HG03025 (cell line): ENCODE results near the gene ACTN4.

Experiments
- ATAC-seq: cut with Tn5 transposase; IDR thresholded peaks from one replicate; pipeline ENCODE4 v1.9.1; 2021; ENCODE audit warnings: mild to moderate bottlenecking, moderate library complexity; ENCODE audit not compliant: unreplicated experiment, low FRiP score

The ACTN4 gene

DNA sequence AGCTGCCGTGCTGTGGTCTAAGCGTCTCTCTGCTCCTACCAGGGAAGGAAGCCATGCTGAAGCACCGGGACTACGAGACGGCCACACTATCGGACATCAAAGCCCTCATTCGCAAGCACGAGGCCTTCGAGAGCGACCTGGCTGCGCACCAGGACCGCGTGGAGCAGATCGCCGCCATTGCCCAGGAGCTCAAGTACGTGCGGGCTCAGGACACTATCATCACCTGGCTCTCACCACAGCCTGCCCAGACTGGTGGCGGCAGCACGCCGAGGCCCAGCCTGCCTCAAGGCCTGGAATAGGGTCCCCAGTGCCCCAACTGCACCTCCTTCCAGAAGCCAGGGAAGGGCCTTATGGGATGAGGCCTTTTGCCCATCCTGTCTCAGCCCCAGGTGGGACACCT lies 74.0 kb downstream of the ACTN4 start:
- no peak for ATAC-seq

DNA sequence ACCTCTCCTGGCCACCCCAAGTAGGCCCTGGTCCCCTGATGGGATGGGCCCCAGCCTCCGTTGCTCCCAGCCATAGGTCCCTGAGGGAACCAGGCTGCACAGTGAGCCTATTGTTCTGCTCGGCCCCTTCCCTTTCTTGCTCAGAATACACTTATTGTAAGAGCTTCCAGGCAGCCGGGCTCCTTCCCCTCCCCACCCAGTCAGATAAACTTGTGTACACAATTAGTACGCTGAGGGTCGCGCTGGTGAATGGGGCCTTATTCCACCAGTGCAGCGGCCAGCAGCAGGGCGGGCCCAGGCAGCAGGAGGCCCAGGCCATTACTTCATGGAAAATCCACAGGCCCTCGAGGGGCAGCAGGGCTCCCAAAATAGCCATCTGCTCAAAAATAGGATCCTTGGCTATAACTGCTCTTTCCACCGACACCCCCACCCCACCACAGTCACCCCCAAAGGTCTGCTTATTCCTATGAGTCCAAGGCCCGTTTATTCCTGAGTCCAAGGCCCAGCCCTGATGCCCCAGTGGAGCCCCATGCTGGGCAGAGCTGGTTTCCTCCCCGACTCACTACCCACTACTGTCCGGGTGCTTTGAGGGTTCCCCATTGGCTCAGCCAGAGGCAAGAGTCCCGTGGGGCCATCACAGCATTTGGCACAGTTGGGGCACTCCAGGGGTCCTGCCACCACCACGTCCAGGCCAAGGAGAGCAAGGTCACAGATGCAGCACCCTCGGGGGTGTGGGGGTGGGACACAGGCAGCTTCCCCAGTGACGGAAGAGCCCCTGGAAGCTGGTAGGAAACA lies 74.7 kb downstream of the ACTN4 start:
- ATAC-seq, result no peak

DNA sequence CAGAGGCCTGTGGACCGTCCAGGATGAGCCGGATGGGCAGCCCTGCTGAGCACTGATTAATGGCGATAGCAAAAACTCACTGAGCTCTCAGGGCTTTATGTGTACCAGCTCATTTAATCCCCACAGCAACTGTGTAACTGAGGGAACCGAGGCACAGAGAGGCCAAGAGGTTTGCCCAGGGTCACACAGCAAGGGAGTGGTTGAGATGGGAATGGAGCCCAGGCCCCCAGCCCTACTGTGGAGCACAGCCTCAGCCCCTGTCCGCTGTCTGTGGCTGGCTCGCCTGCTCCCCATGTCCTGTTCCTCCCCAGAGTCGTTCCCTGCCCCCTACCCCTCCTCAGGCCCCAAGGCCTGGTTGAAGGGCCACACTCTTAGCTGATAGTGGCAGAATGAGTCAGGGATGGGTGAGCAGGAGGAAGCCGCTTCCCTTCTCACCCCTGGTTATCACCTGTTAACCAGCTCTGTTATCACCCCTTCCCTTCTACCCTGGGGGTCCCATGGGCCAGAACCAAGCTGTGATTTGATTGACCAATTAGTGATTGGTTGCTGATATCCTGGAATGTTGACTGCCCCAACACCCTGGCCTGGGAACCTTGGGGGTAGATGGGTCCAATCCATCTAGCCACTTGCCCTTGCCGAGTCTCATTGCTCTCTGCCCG lies 75.6 kb downstream of the ACTN4 start:
- no peak for ATAC-seq

DNA sequence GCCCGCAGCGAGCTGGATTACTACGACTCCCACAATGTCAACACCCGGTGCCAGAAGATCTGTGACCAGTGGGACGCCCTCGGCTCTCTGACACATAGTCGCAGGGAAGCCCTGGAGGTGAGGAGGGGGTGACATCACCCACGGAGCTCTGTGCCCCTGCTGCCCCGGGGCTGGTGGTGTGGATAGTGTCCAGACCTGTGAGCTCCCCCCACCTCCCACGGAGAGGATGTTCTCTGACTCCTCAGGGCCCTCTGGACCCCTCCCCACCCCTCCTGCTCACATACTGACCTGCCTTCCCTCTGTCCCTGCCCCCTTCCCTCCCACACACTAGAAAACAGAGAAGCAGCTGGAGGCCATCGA lies 76.1 kb downstream of the ACTN4 start:
- ATAC-seq, result no peak

DNA sequence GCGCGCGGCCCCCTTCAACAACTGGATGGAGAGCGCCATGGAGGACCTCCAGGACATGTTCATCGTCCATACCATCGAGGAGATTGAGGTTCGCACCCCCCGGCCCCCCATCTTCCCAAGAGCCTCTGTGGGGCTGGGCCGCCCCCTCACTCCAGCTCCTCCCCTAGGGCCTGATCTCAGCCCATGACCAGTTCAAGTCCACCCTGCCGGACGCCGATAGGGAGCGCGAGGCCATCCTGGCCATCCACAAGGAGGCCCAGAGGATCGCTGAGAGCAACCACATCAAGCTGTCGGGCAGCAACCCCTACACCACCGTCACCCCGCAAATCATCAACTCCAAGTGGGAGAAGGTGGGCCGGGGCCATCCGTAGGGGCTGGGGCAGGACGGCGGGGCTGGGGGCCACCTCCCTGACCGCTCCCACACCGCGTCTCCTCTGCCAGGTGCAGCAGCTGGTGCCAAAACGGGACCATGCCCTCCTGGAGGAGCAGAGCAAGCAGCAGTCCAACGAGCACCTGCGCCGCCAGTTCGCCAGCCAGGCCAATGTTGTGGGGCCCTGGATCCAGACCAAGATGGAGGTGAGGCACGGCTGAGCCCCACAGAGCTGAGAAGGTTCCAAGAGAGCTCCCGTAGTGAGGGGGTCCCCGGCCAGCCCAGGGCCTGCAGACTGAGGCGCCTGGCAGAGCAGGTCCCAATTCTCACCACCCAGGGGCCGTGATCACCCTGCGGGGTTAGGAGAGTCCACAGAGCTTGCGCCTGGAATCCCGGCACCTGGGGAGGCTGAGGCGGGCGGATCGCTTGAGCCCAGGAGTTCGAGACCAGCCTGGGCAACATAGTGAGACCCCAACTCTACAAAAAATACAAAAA lies 76.8 kb downstream of the ACTN4 start:
- no peak for ATAC-seq

DNA sequence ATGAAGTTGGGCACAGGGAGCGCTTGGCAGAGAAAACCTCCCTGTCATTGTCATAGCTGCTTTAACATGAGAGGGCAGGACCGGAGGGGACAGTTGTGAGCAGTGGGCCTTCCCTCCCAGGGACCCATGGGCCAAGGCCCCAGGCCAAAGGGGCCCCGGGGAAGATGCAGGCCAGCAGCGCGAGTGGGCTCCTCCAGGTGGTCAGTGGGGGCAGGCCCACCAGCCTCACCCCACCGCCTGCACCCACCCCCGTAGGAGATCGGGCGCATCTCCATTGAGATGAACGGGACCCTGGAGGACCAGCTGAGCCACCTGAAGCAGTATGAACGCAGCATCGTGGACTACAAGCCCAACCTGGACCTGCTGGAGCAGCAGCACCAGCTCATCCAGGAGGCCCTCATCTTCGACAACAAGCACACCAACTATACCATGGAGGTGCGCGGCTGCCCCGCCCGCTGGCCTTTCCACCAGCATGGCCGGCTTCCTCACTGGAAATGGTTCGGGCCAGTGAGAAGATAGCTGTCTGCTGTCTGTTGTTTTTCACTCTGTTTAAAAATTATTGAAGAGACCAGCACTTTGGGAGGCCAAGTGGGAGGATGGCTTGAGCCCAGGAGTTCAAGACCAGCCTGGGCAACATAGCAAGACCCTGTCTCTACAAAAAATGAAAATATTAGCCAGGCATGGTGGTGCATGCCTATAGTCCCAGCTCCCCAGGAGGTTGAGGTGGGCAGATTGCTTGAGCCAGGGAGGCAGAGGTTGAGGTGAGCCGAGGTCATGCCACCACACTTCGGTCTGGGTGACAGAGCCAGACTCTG lies 78.2 kb downstream of the ACTN4 start:
- no peak for ATAC-seq

DNA sequence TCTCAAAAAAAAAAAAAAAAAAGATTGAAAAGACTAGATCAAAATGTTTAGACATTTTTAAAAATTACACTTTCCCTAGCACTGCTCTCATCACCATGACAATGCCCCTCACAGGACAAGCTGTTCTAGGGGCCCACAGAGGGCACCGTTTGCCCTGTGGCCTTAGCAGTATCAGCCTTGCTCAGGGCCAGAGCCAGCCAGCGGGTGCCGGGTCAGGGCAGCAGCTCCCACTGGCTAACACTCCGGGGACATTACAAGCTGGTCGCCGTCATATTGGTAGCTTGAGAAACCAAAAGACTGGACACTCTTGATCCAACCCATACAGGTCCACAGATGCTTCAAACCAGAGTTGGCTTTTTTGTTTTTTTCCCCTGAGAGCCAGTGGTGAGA lies 78.8 kb downstream of the ACTN4 start:
- no peak for ATAC-seq

DNA sequence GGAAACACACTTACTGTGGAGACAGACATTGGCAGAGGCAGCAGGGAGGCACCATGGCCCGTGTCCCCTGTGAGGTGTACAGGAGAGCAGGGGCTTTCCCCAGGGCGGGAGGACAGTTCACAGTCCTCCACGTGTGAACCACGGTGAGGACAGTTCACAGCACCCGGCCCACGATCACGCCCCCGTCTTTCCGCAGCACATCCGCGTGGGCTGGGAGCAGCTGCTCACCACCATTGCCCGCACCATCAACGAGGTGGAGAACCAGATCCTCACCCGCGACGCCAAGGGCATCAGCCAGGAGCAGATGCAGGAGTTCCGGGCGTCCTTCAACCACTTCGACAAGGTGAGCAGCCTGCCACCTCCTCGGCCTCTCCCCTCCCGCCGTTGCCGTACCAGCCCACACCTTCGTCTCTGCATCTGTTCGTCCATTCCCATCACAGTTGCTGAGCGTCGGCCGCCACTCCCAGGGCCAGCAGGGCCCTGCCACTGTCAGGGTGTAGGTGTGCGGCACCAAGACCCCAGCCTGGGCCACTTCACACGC lies 79.4 kb downstream of the ACTN4 start:
- ATAC-seq, result no peak

DNA sequence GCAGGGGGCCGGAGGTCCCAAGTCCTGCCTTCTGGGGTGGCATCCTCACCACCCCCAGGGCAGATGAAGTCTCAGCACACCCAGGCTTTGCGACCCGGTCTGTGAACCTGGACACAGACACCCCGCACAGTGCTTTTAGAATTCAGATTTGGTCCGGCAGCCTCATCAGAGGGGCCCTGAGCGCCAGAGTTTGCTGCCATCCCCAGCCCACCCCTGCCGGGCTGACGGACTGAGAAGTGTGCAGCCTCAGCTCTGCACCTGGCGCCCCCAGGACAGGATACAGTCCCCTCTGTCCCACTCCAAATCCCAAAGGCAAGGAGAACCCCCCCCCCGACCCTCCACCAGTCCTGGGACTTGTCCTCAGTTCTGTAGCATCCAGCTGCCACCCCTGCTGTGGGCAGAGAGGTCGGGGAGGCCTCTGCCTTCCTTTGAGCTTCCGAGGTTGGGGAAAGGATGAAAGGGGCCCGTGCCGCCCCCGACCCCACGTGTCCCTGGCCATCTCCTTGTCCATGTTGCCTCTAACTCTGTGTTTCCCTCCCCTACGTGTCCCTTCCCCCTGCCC lies 79.9 kb downstream of the ACTN4 start:
- ATAC-seq, result no peak

DNA sequence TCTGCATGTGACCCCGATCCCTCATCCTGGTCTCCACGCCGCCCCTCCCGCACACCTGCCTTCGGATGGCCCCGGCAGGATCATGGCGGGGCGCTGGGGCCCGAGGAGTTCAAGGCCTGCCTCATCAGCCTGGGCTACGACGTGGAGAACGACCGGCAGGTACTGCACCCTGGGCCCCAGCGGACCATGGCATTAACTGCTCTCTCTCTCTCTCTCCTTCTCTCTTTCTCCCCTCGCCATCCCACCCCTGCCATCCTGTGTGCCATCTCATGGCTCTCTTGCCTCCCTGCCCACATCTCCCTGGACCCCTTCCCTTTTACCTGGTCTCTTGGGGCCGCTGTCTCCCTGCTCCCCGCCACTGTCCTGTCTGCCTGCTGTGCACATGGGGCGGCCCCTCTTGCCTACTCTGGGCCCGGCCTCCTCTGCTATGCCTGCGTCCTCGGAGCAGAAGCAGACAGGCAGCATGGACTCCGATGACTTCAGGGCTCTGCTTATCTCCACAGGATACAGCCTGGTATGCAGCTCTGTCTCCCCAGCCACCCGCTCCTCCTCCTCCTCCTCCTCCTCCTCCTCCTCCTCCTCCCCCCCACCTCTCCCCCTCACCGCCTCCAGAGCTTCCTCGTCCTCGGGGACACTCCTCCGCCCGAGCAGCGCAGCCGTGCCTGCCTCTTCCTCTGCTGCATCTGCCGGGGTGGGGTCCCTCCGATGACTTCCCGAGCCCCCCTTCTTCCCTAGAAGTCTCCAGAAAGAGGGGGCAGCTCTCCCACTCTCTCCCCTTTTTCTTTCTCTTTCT lies 80.6 kb downstream of the ACTN4 start:
- ATAC-seq, result no peak

DNA sequence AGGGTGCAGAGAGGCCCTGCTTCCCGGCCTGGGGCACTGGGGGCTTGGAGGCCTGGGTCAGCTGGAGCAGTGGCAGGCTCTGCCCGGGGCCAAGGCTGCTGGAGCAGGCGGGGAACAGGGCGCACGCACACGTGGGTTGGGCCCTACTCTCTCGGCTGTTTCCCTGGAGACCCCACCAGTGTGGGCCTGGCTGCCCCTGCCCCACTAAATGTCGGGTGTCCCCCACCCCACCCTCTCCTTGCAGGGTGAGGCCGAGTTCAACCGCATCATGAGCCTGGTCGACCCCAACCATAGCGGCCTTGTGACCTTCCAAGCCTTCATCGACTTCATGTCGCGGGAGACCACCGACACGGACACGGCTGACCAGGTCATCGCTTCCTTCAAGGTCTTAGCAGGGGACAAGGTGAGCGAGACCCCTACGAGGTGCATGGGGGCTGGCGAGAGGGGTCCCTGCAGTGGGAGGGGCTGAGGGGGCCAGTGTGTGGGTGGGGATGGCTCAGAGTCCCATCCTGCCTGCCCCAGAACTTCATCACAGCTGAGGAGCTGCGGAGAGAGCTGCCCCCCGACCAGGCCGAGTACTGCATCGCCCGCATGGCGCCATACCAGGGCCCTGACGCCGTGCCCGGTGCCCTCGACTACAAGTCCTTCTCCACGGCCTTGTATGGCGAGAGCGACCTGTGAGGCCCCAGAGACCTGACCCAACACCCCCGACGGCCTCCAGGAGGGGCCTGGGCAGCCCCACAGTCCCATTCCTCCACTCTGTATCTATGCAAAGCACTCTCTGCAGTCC lies 81.5 kb downstream of the ACTN4 start:
- ATAC-seq, result no peak

DNA sequence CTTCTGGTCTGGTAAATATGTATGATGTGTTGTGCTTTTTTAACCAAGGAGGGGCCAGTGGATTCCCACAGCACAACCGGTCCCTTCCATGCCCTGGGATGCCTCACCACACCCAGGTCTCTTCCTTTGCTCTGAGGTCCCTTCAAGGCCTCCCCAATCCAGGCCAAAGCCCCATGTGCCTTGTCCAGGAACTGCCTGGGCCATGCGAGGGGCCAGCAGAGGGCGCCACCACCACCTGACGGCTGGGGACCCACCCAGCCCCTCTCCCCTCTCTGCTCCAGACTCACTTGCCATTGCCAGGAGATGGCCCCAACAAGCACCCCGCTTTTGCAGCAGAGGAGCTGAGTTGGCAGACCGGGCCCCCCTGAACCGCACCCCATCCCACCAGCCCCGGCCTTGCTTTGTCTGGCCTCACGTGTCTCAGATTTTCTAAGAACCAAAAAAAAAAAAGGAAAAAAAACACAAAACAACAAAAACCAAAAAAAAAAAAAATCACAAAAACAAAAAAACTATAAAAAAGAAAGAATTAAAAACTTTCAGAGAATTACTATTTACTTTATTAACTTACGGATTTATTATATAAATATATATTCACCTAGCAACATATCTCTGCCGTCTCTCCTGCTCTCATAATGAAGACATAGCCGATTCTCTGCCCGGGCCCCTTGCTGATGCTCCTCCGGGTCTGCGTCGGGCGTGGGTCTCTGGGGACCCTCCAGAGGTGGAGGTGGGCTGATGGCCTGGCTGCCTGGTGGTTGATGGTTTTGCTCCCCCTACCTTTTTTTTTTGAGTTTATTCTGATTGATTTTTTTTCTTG lies 82.4 kb downstream of the ACTN4 start:
- ATAC-seq, result no peak

DNA sequence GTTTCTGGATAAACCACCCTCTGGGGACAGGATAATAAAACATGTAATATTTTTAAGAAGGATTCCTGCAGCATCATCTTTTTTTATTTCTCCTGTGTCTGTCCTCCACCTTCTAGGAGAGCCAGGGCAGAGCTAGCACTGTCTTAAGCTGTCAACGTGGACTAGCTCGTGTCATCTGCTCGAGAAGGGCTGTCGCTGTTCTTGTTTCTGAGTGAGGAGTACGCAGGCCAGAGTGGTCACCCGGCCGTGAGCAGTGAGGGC lies 83.0 kb downstream of the ACTN4 start:
- no peak for ATAC-seq

DNA sequence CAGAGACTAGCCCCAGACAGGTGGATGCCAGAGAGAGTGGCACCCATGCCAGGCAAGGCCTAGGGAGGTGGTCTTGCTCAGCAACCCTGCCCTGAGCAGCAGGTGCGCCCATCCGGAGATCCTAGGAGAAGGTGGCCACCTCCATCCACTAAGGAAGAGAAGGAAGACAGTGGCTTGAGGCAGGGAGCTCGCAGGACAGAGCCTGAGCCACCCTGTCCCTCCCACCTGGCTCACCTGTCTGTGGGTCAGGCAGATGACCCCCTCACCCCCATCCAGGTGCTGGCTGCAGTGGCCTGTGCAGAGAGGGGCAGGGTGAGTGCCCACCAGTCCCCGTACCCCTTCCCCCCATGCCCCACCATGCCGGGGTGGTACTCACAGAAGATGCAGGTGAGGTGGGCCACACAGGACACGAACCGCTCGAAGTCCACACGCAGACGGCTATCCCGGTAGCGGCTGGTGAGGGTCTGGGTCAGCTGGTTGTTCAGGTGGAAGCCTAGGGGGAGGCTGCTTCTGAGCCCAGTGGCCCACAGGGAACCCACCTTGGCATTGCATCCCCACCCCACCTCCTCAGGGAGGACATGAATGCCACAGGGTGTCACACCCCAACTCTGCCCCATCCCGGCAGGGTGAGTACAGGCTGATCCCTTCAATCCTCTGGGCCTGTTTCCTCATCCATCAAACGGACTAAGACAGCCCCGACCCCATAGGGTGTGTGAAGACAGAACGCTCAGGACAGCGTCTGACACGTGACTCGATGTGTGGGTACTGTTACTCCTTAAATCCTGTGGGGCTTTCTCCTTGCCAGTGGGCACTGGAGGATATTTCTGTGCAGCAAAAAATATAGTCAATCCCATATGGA lies 83.5 kb downstream of the ACTN4 start:
- no peak for ATAC-seq

DNA sequence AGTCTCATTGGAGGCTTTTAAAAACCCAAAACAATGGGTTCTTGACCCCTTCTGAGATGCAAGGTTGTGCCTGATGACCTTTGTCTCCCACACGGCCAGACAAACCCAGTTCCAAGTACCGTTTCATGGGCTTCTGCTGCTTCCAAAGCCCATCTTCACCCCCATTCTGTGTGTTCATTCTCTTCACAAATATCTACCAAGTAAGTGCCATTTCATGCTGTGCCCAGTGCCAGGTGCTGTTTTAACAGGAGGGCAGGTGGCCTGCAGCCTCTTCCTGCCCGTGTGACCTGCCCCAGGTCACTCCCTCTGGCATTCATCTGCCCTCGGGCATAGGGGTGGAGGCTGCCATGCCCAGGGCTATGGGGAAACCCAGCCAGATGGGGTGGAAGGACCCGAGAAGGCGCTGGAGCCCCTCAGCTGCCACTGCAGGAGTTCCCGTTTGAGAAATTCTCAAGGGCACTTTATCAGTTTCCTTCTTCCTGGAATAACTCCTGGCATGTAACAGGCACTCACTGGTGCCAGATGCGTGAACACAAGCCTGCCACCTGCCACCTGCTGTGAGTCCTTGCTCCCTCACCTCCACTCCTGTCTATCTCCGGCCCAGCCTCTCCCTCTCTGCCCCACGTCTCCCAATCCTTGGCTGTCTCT lies 84.3 kb downstream of the ACTN4 start:
- ATAC-seq, result no peak

DNA sequence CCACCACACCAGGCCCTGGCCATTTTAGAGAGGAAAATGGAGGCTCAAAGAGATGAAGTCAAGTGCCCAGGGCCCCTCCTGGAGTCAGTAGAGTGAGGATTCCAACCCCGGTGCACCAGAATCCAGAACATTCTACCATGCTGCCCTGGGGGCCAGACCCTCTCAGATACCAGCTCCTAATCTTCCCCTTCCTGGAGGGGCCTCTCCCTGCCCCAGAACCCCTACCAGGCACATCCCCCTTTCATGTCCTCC lies 85.7 kb downstream of the ACTN4 start:
- no peak for ATAC-seq
